Effector CD8-positive, alpha-beta T cell (primary cell): ENCODE results near the gene ANKRD30B.
"Not testable (repeated sequence)": the region's sequence is repeated elsewhere in the genome, so short reads cannot be mapped to it uniquely, and the experiment has no call there.

Experiments used
- DNase-seq: peaks from one replicate; lab custom pipeline; 2025; lab: John Stamatoyannopoulos, UW

Gene ANKRD30B

DNA sequence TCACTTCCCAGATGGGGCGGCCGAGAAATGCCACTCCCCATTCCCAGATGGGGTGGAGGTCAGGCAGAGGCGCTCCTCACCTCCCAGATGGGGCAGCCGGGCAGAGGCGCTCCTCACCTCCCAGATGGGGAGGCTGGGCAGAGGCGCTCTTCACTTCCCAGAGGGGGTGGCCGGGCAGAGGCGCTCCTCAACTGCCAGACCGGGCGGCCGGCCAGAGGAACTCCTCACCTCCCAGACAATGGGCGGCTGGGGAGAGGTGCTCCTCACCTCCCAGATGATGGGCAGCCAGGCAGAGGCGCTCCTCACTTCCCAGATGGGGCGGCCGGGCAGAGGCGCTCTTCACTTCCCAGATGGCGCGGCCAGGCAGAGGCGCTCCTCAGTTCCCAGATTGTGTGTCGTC, 108.3 kb downstream of the ANKRD30B start:
- DNase-seq, result not testable (repeated sequence)

DNA sequence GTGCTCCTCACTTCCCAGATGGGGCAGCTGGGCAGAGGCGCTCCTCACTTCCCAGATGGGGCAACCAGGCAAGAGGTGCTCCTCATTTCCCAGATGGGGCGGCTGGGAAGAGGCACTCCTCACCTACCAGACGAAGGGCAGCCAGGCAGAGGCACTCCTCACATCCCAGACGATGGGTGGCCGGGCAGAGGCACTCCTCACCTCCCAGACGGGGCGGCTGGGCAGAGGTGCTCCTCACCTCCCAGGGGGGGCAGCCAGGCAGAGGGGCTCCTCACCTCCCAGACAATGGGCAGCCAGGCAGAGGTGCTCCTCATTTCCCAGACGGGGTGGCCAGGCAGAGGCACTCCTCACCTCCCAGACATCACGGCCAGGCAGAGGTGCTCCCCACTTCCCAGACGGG, 110.5 kb downstream of the ANKRD30B start:
- not testable (repeated sequence) for DNase-seq

DNA sequence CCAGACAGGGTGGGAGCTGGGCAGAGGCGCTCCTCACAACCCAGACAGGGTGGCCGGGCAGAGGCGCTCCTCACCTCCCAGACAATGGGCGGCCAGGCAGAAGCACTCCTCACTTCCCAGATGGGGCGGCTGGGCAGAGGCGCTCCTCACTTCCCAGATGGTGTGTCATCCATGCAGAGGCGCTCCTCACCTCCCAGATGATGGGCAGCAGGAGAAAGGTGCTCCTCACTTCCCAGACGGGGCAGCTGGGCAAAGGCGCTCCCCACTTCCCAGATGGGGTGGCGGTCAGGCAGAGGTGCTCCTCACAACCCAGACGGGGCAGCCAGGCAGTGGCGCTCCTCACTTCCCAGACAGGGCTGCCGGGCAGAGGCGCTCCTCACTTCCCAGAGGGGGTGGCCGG, 112.0 kb downstream of the ANKRD30B start:
- not testable (repeated sequence) for DNase-seq

DNA sequence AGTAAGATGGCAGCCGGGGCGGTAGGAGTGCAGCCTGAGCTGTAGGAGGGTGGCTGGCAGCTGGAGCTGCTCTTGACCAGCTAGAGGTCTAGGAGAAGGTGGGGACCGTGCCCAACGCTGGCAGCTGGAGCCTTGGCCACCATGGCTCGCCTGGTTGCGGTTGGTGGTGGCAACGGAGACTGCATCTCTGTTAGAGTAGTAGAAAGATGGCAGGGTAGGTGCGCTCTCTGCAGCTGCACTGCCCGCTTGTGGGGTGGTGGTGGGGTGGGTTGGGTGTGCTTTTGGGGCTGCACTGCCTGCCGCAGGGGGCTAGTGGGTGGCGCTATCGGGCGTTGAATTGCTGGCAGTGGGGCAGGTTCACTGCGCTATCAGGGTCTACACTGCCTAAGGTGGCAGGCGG, 118.5 kb downstream of the ANKRD30B start:
- not testable (repeated sequence) for DNase-seq

DNA sequence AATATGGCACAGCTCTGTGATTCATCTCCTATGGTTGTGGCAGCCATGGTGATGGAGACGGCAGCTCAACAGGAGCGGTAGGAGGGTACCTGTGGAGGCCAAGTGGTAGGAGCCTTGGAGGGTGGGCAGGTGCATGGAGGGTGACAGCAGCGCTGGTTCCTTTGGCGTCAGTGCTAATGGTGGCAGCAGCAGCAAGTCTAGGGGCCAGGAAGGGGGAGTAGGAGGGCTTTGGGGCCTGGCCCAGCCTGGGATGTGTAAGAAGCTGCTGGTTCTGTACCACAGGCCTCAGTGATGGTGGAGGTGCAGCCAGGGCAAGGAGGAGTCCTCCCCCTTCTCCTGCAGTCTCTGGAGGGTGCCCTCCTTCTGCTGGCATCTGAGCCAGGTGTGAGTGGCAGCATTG, 120.0 kb downstream of the ANKRD30B start:
- not testable (repeated sequence) for DNase-seq

DNA sequence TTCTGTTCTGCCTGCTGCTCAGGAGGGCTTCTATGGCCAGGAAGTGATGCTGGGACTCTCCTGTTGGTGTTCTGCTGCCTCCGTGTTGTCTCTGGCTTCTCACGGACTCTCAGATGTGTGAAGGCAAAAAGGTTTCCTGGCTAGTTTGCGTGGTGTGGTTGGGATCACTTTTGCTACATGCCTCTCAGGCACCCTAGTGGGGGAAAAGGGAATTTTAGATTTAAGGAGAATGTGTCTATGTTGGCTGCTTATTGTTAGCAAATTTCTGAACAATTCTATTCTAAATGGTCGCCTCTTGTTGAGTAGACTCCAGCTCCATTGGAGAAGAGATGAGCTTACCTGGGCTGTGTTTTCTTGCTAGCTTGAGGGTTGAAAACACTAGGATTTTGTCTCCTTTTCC, 120.9 kb downstream of the ANKRD30B start:
- DNase-seq, result not testable (repeated sequence)

DNA sequence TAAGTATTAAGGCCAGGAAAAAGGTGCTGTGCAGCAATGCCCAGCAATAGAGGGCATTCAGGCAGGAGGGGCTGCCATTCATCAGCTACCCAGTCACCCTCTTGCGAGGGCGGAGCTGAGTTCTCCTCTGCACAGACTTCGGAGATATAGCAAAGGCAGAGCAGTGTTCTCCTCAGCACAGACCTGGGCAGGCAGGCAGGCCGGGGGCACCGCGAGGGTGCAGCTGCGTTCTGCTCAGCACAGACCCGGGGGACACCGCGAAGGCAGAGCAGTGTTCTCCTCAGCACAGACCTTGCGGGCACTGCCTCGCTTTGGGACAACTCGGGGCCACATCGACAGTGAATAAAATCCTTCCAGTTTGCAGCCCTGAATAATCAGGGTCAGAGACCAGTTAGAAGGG, 130.9 kb downstream of the ANKRD30B start:
- not testable (repeated sequence) for DNase-seq

DNA sequence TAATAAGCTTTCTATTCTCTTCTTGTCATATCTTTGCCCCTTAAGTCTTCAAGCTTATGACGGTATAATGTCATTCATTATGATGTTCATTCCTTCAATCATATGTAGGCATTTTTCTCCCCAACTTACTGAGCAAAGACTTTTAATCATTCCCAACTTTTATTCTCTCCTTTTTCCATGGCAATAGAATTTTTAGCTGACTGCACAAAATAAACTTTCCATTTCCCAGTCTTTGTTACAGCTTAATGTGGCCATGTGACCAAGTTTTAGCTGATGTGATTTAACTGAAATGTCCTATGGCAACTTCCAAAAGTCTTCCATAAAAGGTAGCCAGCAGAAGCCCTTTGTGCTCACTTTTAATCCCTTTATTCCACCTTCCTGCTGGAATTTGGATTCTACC, 152.5 kb downstream of the ANKRD30B start:
- DNase-seq, result no peak
